HG03460 (cell line): ENCODE measurements around the gene CELSR1.
A peak's percentile ranks its signal among the peaks of the same experiment; 100 is the strongest.

Experiments used
- ATAC-seq: cut with Tn5 transposase; IDR thresholded peaks from one replicate; pipeline ENCODE4 v1.9.1; 2021; ENCODE audit not compliant: unreplicated experiment

CELSR1 gene

GRCh38 chr22:46557736-46558480 is 20.5 kb upstream of the CELSR1 start:
- no peak for ATAC-seq

- no peak for ATAC-seq
Observed at GRCh38 chr22:46556775-46557174, 19.4 kb upstream of the CELSR1 start.

- no peak for ATAC-seq
Observed at GRCh38 chr22:46553189-46553588, 15.8 kb upstream of the CELSR1 start.

- ATAC-seq = no peak
Observed at GRCh38 chr22:46551996-46552395, 14.6 kb upstream of the CELSR1 start.

GRCh38 chr22:46551321-46551720 is 13.9 kb upstream of the CELSR1 start:
- ATAC-seq = no peak

GRCh38 chr22:46549971-46550641 is 12.7 kb upstream of the CELSR1 start:
- no peak for ATAC-seq

GRCh38 chr22:46549563-46549840 is 12.1 kb upstream of the CELSR1 start:
- ATAC-seq = no peak

GRCh38 chr22:46547883-46548244 is 10.4 kb upstream of the CELSR1 start:
- no peak for ATAC-seq

- ATAC-seq = no peak
Observed at GRCh38 chr22:46547179-46547882, 9.9 kb upstream of the CELSR1 start.

GRCh38 chr22:46546466-46547178 is 9.2 kb upstream of the CELSR1 start:
- ATAC-seq = no peak

GRCh38 chr22:46545086-46545792 is 7.8 kb upstream of the CELSR1 start:
- no peak for ATAC-seq

- peak; percentile 54 for ATAC-seq
Observed at GRCh38 chr22:46542011-46542985, 4.9 kb upstream of the CELSR1 start.

- ATAC-seq = no peak
Observed at GRCh38 chr22:46541536-46541935, 4.1 kb upstream of the CELSR1 start.

GRCh38 chr22:46540874-46541273 is 3.5 kb upstream of the CELSR1 start:
- no peak for ATAC-seq

- ATAC-seq = no peak
Observed at GRCh38 chr22:46539169-46539568, 1.7 kb upstream of the CELSR1 start.

GRCh38 chr22:46538814-46539160 is 1.4 kb upstream of the CELSR1 start:
- no peak for ATAC-seq

- ATAC-seq = no peak
Observed at GRCh38 chr22:46537946-46538813, 760 bp upstream of the CELSR1 start.

GRCh38 chr22:46536537-46537224 is 739 bp downstream of the CELSR1 start:
- no peak for ATAC-seq
